ENCODE measurements around the gene TMEM132D. TPM values are rescaled to one million over a fixed set of nuclear protein-coding genes. Genes with fewer than 3 reads are reported as not detected.

TMEM132D gene
- total and polyA plus RNA-seq, 2 donors from 2014 or later, result 0.13 TPM; not detected in 1

DNA sequence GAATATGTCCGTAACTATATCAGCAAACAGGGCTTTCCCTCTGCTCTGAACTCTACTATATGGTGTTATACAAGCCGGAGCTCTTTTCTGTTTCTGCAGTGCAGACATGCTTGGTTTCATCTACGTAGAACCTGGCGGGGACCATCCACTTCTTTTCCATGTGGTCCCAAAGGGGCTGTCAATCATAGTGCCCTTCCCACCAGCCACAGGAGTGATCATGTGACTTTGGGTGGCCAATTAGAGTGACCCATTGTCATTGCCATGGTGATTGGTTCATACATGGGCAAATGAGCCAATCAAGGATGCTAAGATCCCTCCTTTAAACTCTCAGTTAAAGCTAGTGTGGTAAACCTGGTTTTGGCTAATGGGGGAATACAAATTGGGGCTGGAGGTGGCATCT is 281.3 kb downstream of the TMEM132D start:
- no peak for FAIRE-seq
- Histone ChIP-seq H3K36me3 (ENCODE audit: control insufficient read depth in 2 of 3, insufficient read depth in 3 of 3, low read length in 3 of 3) (no peaks in the 10 kb centered on the region), H3K27me3 (ENCODE audit: control insufficient read depth, insufficient read depth, low read length) (no peaks in the 10 kb centered on the region), H3K9me3 (ENCODE audit: control insufficient read depth in 2 of 3, insufficient read depth in 1 of 3, low read length in 3 of 3) (no peaks in the 10 kb centered on the region), H3K27ac (ENCODE audit: low read depth in 2 of 2, low read length in 2 of 2) (no peak overlapping the region), H3K9ac (ENCODE audit: low read length in 3 of 3) (no peak overlapping the region), H3K4me1 (ENCODE audit: control insufficient read depth in 2 of 3, insufficient read depth in 2 of 3, low read depth in 1 of 3, low read length in 3 of 3) (no peaks in the 10 kb centered on the region), H3K4me3 (ENCODE audit: low read length in 3 of 3) (no peak overlapping the region)
- DNase-seq, result no peak
- TF ChIP-seq, protein P1, sequence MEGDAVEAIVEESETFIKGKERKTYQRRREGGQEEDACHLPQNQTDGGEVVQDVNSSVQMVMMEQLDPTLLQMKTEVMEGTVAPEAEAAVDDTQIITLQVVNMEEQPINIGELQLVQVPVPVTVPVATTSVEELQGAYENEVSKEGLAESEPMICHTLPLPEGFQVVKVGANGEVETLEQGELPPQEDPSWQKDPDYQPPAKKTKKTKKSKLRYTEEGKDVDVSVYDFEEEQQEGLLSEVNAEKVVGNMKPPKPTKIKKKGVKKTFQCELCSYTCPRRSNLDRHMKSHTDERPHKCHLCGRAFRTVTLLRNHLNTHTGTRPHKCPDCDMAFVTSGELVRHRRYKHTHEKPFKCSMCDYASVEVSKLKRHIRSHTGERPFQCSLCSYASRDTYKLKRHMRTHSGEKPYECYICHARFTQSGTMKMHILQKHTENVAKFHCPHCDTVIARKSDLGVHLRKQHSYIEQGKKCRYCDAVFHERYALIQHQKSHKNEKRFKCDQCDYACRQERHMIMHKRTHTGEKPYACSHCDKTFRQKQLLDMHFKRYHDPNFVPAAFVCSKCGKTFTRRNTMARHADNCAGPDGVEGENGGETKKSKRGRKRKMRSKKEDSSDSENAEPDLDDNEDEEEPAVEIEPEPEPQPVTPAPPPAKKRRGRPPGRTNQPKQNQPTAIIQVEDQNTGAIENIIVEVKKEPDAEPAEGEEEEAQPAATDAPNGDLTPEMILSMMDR (IDR thresholded peaks at IDR 0.05; ENCODE audit: borderline replicate concordance, extremely low read depth, insufficient read depth), result no peak
- intact Hi-C loops (cut with DNase I), result no loop called here

DNA sequence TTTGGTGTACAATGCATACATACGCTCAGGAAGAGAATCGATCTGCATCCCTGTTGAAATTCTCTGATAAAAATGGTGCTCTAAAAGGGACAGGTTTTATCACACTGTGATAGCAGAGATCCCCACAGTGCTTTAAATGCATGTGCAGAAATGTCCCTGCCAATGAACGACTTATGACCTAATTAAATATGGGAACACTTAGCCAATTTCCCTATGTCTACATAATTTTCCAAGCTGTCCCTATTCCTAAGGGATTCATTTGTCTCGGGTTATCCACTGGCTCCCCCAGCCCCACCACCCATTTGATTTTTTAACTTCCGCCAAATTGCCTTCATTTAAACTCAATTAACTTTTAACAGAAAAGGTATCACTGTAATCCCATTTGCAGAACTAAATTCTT is 284.6 kb downstream of the TMEM132D start:
- FAIRE-seq (no peak), DNase-seq (no peak)
- TF ChIP-seq, protein P1 (IDR thresholded peaks at IDR 0.05; ENCODE audit: borderline replicate concordance, extremely low read depth, insufficient read depth), result no peak
- Histone ChIP-seq H3K9ac (ENCODE audit: low read length in 3 of 3) (no peak overlapping the region), H3K9me3 (ENCODE audit: control insufficient read depth in 2 of 3, insufficient read depth in 1 of 3, low read length in 3 of 3) (peaks cover 0 to 4% (median 0%) of the 10 kb centered on the region in 3 donors), H3K27ac (ENCODE audit: low read depth in 2 of 2, low read length in 2 of 2) (no peak overlapping the region), H3K36me3 (ENCODE audit: control insufficient read depth in 2 of 3, insufficient read depth in 3 of 3, low read length in 3 of 3) (no peaks in the 10 kb centered on the region), H3K4me3 (ENCODE audit: low read length in 3 of 3) (no peak overlapping the region), H3K27me3 (ENCODE audit: control insufficient read depth, insufficient read depth, low read length) (no peaks in the 10 kb centered on the region), H3K4me1 (ENCODE audit: control insufficient read depth in 2 of 3, insufficient read depth in 2 of 3, low read depth in 1 of 3, low read length in 3 of 3) (no peaks in the 10 kb centered on the region)
- intact Hi-C loops (cut with DNase I), result no loop called here

DNA sequence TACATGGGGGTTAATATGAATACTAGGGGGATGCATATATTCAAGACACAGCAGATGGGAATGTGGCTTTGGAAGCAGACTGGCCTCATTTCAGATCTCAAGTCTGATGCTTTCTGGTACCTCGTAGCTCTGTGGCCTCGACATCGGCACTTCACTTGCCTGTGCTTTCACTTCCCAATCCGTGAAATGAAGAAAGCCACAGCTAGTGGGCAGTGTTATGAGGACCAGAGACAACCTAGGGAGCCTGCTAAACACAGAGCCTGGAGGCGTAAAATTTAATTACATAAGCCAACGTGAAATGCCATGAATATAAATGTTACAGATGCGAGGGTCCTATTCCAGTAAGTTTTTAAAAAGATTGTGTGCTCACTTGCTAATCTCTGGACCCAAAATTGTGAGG is 286.0 kb downstream of the TMEM132D start:
- no peaks in the 10 kb centered on the region for H3K36me3 ChIP-seq (ENCODE audit: control insufficient read depth in 2 of 3, insufficient read depth in 3 of 3, low read length in 3 of 3)
- DNase-seq, result no peak
- H3K27me3 ChIP-seq (ENCODE audit: control insufficient read depth, insufficient read depth, low read length), result no peaks in the 10 kb centered on the region
- TF ChIP-seq, protein P1 (IDR thresholded peaks at IDR 0.05; ENCODE audit: borderline replicate concordance, extremely low read depth, insufficient read depth), result no peak
- no peak overlapping the region for H3K4me3 ChIP-seq (ENCODE audit: low read length in 3 of 3)
- intact Hi-C loops (cut with DNase I), result no loop called here
- H3K27ac ChIP-seq (ENCODE audit: low read depth in 2 of 2, low read length in 2 of 2), result no peak overlapping the region
- H3K9me3 ChIP-seq (ENCODE audit: control insufficient read depth in 2 of 3, insufficient read depth in 1 of 3, low read length in 3 of 3), result peaks cover 0 to 4% (median 0%) of the 10 kb centered on the region in 3 donors
- no peaks in the 10 kb centered on the region for H3K4me1 ChIP-seq (ENCODE audit: control insufficient read depth in 2 of 3, insufficient read depth in 2 of 3, low read depth in 1 of 3, low read length in 3 of 3)
- no peak for FAIRE-seq
- no peak overlapping the region for H3K9ac ChIP-seq (ENCODE audit: low read length in 3 of 3)

DNA sequence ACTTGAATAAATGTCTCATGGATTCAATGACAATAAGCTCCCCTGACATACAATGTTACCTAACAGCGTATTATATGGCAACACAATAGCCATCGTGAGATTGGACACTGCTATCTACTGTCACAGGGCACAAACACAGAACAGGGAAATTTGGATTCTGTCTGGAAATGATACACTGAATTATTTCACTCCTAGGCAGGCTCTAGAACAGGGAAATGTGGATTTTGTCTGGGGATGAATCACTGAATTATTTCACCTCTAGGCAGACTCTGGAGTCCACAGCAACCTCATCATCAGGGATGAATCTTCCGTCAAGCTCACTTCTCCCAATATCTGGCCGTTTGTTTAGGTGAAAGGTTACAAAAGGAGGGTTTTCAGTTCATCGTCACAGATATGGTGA is 288.8 kb downstream of the TMEM132D start:
- H3K4me3 ChIP-seq (ENCODE audit: low read length in 3 of 3), result no peak overlapping the region
- intact Hi-C loops (cut with DNase I), result no loop called here
- H3K27me3 ChIP-seq (ENCODE audit: control insufficient read depth, insufficient read depth, low read length), result no peaks in the 10 kb centered on the region
- no peak overlapping the region for H3K27ac ChIP-seq (ENCODE audit: low read depth in 2 of 2, low read length in 2 of 2)
- no peaks in the 10 kb centered on the region for H3K4me1 ChIP-seq (ENCODE audit: control insufficient read depth in 2 of 3, insufficient read depth in 2 of 3, low read depth in 1 of 3, low read length in 3 of 3)
- TF ChIP-seq, protein P1 (IDR thresholded peaks at IDR 0.05; ENCODE audit: borderline replicate concordance, extremely low read depth, insufficient read depth), result no peak
- DNase-seq, result no peak
- peaks cover 0 to 4% (median 0%) of the 10 kb centered on the region in 3 donors for H3K9me3 ChIP-seq (ENCODE audit: control insufficient read depth in 2 of 3, insufficient read depth in 1 of 3, low read length in 3 of 3)
- H3K9ac ChIP-seq (ENCODE audit: low read length in 3 of 3), result no peak overlapping the region
- no peaks in the 10 kb centered on the region for H3K36me3 ChIP-seq (ENCODE audit: control insufficient read depth in 2 of 3, insufficient read depth in 3 of 3, low read length in 3 of 3)
- FAIRE-seq, result no peak

Data from kidney (tissue), 14 donors.